Measurements from ENCODE around the gene VSX1.

The VSX1 gene

DNA sequence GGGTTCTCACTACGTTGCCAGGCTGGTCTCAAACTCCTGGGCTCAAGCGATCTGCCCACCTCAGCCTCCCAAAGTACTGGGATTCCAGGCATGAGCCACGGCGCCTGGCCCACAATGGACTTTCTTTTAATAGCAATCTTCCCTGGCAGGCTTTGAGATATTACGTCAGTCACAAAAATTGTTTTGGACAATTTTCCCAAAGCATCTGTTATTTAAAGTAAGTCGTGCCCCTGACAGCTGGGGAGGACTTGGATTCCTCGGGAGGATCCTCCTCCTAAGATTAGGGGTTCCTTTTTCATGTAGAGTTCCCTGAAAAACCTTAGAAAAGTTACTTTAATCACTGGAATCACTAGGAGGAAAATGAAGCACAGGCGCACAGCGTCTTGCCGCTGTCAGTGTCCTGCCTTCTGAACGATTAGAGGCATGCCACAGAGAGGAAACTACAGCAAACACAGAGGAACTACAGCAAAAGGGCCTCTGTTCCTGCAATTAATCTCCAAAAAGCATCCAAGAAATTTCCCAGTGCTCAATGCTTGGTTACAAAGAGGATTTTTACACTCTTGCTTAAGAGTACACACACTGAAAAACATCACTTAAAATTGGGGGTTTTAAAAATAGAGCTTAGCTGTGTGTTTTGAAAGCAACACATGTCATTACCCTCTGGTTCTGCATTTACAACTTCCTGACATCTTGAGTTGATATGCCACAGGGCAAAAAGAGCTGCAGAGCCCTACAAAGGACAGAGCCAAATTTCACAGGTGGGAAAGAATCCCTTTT lies 28.5 kb downstream of the VSX1 start:
- TF ChIP-seq, protein P1, sequence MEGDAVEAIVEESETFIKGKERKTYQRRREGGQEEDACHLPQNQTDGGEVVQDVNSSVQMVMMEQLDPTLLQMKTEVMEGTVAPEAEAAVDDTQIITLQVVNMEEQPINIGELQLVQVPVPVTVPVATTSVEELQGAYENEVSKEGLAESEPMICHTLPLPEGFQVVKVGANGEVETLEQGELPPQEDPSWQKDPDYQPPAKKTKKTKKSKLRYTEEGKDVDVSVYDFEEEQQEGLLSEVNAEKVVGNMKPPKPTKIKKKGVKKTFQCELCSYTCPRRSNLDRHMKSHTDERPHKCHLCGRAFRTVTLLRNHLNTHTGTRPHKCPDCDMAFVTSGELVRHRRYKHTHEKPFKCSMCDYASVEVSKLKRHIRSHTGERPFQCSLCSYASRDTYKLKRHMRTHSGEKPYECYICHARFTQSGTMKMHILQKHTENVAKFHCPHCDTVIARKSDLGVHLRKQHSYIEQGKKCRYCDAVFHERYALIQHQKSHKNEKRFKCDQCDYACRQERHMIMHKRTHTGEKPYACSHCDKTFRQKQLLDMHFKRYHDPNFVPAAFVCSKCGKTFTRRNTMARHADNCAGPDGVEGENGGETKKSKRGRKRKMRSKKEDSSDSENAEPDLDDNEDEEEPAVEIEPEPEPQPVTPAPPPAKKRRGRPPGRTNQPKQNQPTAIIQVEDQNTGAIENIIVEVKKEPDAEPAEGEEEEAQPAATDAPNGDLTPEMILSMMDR (IDR thresholded peaks at IDR 0.05; ENCODE audit: insufficient read depth, low read depth, low read length, missing control alignments): no peak
- peak overlapping the region; percentile 39 for H3K4me3 ChIP-seq (ENCODE audit: low read depth, low read length)
- no peak for DNase-seq (ENCODE audit: low read depth)

DNA sequence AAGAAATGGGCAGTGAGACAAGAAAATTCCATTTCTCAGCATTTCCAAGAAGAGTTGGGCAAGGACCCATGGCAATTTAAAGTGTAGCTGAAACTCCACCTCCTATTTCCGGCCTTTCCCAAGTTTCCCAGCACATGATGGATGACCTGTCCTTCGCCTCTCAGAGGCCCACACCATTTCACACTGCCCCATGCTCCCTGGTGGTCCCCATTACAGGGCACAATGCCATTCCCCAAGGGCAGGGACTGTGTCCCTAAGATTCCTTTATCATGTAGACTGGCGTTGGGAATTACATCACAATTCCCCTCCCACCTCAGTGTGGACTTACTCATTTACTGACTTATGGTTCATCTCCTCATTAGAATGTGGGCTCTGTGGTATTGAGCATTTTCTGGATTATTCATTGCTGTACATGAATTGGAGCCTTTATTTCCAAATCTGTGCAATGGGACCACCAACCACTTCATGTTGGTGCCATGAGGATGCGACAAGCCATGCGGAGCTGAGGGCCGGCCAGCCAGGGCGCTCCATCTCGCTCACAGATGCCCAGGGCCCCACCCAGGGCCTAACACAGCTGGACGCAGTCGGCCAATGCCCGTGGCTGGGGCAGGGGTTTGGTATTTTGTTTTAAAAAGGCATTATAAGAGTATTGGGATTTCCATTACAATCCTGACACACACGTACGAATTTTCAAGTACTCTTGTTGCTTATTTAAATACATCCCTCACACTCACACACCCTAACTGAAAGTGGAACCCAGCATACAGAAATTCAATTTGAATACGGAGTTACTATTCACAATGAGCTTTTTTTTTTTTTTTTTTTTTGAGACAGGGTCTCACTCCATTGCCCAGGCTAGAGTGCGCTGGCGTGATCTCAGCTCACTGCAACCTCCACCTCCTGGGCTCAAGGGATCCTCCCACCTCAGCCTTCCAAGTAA lies 29.4 kb downstream of the VSX1 start:
- DNase-seq (ENCODE audit: low read depth): peak; percentile 67
- TF ChIP-seq, protein P1 (IDR thresholded peaks at IDR 0.05; ENCODE audit: insufficient read depth, low read depth, low read length, missing control alignments): no peak
- H3K4me3 ChIP-seq (ENCODE audit: low read depth, low read length): peak overlapping the region; percentile 39

DNA sequence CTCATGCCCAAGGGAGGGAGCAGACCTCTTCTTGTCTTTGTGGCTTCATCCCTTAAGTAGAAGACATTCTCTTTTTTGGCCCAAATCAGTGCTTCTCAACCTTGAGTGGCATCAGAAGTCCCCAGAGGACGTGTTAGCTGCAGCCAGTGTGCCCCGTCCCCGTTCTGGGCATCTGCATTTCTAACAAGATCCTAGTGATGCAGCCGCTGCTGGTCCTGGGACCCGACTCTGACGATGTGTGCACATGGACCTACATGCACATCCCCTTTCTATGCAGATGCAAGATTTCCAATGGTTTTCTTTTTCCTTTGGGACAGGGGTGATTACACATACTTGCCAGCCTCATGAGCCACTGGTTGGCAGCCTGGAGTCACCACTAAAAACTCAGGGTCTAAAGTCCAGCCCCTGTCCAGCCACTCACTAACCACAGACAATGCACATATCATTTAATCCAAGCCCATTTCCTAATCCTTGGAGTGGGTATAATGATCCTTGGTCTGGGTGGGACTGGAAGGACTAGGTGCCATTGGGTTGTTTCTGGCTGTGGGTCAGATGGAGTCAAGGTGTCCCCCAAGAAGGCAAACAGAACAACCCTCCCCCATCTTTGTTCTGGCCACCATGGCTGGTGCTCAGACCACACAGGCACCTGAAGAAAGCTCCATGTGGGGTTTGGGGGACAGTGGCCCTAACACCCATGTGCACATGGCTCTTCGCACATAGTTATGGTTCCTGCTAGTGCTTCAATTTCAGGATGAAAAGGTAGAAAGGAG lies 30.4 kb downstream of the VSX1 start:
- no peak for DNase-seq (ENCODE audit: low read depth)
- TF ChIP-seq, protein P1 (IDR thresholded peaks at IDR 0.05; ENCODE audit: insufficient read depth, low read depth, low read length, missing control alignments): no peak
- no peak overlapping the region for H3K4me3 ChIP-seq (ENCODE audit: low read depth, low read length)

DNA sequence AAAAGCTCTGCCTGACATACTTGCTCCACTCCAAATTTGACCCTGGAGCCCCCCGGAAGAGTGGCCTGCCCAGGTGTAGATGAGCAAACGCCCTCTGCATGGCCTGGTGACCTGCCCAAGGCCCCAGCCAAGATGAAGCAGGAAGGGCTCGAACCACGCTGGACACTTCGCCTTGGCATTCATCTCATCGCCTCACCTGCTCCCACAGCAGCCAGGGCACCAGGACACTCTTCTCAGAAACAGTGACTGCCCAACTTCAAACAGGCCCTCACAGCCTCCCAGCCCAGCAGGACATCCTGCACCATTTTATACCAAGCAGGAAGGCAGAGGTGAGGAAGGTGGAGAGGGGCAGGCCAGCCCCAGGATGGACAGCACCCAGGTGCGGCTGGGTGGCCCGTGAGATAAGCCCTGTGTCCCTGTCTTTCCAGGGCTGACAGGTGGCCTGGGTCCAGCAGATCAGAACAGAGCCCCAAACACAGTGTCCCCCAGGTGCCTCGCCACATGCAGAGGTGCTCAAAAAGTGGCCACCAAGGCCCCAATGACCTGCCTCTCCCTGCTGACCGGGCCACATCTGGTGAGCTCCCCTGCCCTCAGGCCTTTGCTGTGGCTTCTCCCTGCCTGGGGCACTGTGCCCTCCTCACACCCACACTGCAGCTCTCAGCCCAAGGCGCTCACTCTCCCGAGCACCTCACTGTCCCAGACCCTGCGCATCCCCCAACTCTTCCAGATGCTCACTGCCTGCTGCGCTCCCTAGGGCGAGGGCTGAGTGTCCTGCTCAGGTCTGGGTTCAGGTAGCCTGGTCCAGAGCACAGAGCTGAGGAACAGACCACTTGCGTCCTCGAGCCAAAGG lies 31.2 kb downstream of the VSX1 start:
- no peak overlapping the region for H3K4me3 ChIP-seq (ENCODE audit: low read depth, low read length)
- TF ChIP-seq, protein P1 (IDR thresholded peaks at IDR 0.05; ENCODE audit: insufficient read depth, low read depth, low read length, missing control alignments): no peak
- DNase-seq (ENCODE audit: low read depth): no peak

DNA sequence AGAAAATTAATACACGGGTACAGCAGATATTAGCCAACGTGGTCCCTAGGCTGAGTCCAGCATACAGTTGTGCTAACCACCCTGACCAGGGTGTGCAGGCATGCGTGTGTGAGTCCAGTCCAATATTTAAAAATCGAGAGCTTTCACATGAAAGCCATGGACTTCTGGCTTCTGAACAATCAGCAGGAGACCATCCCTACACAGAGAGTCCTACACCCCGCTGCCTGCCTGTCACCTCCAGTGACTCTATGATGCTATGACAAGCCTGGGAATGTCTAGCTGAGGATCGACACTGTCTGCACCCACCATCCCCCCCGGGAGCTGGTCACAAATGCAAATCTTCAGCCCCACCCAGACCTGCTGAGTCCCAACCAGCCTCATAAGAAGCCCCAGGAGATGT lies 31.9 kb downstream of the VSX1 start:
- DNase-seq (ENCODE audit: low read depth): no peak
- no peak overlapping the region for H3K4me3 ChIP-seq (ENCODE audit: low read depth, low read length)
- TF ChIP-seq, protein P1 (IDR thresholded peaks at IDR 0.05; ENCODE audit: insufficient read depth, low read depth, low read length, missing control alignments): no peak

All from GM12865 (cell line).